ENCODE measurements around the gene PLCL1.

DNA sequence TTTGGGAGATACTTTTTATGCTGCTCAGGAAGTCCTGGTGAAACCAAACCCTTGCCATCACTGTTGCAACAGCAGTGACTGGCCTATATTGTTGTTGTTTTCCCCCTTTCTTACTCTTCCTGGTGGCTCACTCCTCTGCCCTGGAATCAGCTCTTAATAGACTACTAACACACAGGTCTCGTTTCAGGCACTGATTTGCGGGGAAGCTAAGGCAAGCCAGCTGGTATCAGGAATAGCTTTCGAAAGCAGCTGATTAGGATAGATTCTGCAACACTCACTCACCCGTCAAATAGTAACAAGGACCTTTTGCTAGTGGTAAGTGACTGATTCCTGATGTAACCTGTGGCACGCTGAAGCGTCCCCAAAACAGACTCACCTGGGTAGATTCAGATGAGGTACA, 360.4 kb downstream of the PLCL1 start:
- TF ChIP-seq, protein P1, sequence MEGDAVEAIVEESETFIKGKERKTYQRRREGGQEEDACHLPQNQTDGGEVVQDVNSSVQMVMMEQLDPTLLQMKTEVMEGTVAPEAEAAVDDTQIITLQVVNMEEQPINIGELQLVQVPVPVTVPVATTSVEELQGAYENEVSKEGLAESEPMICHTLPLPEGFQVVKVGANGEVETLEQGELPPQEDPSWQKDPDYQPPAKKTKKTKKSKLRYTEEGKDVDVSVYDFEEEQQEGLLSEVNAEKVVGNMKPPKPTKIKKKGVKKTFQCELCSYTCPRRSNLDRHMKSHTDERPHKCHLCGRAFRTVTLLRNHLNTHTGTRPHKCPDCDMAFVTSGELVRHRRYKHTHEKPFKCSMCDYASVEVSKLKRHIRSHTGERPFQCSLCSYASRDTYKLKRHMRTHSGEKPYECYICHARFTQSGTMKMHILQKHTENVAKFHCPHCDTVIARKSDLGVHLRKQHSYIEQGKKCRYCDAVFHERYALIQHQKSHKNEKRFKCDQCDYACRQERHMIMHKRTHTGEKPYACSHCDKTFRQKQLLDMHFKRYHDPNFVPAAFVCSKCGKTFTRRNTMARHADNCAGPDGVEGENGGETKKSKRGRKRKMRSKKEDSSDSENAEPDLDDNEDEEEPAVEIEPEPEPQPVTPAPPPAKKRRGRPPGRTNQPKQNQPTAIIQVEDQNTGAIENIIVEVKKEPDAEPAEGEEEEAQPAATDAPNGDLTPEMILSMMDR (IDR thresholded peaks at IDR 0.05) = no peak
- no peak for TF ChIP-seq POLR2A (IDR thresholded peaks at IDR 0.05)

Data from lower leg skin (tissue), 3 donors.